Panc1 (cell line): ENCODE measurements around the gene ZNF407. TPM values are rescaled to one million over a fixed set of nuclear protein-coding genes. Genes with fewer than 3 reads are reported as not detected.

ENCODE experiments used
- ATAC-seq: fragments of 200-7000 bp; cut with Tn5 transposase; 2 replicates; pipeline ENCODE4 v1.9.1; 2020; ENCODE audit warnings: mild to moderate bottlenecking, moderate library complexity
- BruUV-seq: library from RNA; stranded (reverse); fragments of 400-500 nt; replicated peaks from 2 replicates; lab custom pipeline; 2021; lab: Mats Ljungman, UMichigan
- CTCF ChIA-PET: fragments of 300-600 bp; sonication (Branson Sonifier 250); formaldehyde crosslinking; loops from one replicate; lab custom pipeline; 2022; ENCODE audit warnings: antibody characterized with exemption; lab: Charles Lee
- POLR2A ChIA-PET: fragments of 300-600 bp; sonication (Branson Sonifier 250); formaldehyde crosslinking; loops from one replicate; lab custom pipeline; 2022; ENCODE audit warnings: antibody characterized with exemption; lab: Charles Lee
- DNase-seq: peaks from one replicate; pipeline ENCODE4 v3.0.0-alpha.2; 2010; ENCODE audit warnings: low read depth, low spot score
- H3K27ac ChIP-seq: 2 replicates; pipeline ENCODE4 v1.5.1; 2011; ENCODE audit warnings: mild to moderate bottlenecking, low read length, inconsistent platforms
- H3K27me3 ChIP-seq: fragments of 200-500 bp; sonication (Bioruptor generic); 2 replicates; pipeline ENCODE4 v1.6.0; 2014; ENCODE audit warnings: low read length, inconsistent platforms; ENCODE audit not compliant: control insufficient read depth, insufficient read depth
- H3K36me3 ChIP-seq: fragments of 200-500 bp; sonication (Bioruptor generic); 2 replicates; pipeline ENCODE4 v1.5.1; 2014; ENCODE audit warnings: inconsistent platforms, mild to moderate bottlenecking, low read length, moderate library complexity; ENCODE audit not compliant: control insufficient read depth, insufficient read depth
- H3K4me1 ChIP-seq: 2 replicates; pipeline ENCODE4 v1.5.1; 2011; ENCODE audit warnings: inconsistent platforms, mild to moderate bottlenecking, low read length, moderate library complexity; ENCODE audit not compliant: control insufficient read depth, insufficient read depth
- H3K4me3 ChIP-seq, 2 experiments: 2 replicates each; pipeline ENCODE4 v1.5.1; 2011 to 2012; ENCODE audit warnings: low read depth in 2 of 2, low read length in 2 of 2, mild to moderate bottlenecking in 2 of 2, inconsistent platforms in 1 of 2, moderate library complexity in 1 of 2
- H3K9me3 ChIP-seq: fragments of 200-500 bp; sonication (Bioruptor generic); 2 replicates; pipeline ENCODE4 v1.5.1; 2014; ENCODE audit warnings: low read depth, mild to moderate bottlenecking, inconsistent platforms, low read length, moderate library complexity; ENCODE audit not compliant: control insufficient read depth, insufficient read depth
- CTCF ChIP-seq: fragments of 450-650 bp; IDR thresholded peaks from 2 replicates; pipeline ENCODE4 v1.5.1; 2017; ENCODE audit warnings: mild to moderate bottlenecking
- POLR2AphosphoS5 ChIP-seq: IDR thresholded peaks from 2 replicates; pipeline ENCODE4 v1.6.1; 2012; ENCODE audit warnings: mild to moderate bottlenecking, low read depth, low read length, moderate library complexity
- REST ChIP-seq, 2 experiments: IDR thresholded peaks; 2 replicates each; pipeline ENCODE4 v1.6.1; 2011 to 2012; ENCODE audit warnings: low read depth in 2 of 2, control low read depth in 1 of 2, low read length in 1 of 2, mild to moderate bottlenecking in 1 of 2, moderate library complexity in 1 of 2; ENCODE audit not compliant: insufficient read depth in 1 of 2
- SIN3A ChIP-seq: IDR thresholded peaks from 2 replicates; pipeline ENCODE4 v1.6.1; 2012; ENCODE audit warnings: low read depth, mild to moderate bottlenecking, low read length, moderate library complexity, borderline replicate concordance; ENCODE audit not compliant: insufficient read depth
- TCF7L2 ChIP-seq: IDR thresholded peaks from 2 replicates; pipeline ENCODE4 v1.6.1; 2011; ENCODE audit warnings: mild to moderate bottlenecking, low read depth, low read length, inconsistent platforms
- in situ Hi-C: cut with HindIII; loops from 2 replicates; pipeline ENCODE4 v1.10.0; 2016; ENCODE audit warnings: low sequenced_read_pairs, low pct_unique_long_range_greater_than_20kb
- intact Hi-C: fragments of 100-400 bp; cut with micrococcal nuclease; formaldehyde crosslinking; loops from one replicate; pipeline ENCODE4 v1.10.0; 2022; ENCODE audit not compliant: unreplicated experiment
- total RNA-seq: library from RNA; stranded (reverse); gene quantifications from one replicate; pipeline ENCODE4 v1.2.1, GENCODE V29; 2021; ENCODE audit not compliant: unreplicated experiment

ZNF407 gene
- total RNA-seq, 1 experiment from 2014 or later: 16.8 TPM

GRCh38 chr18:74856434-74856833, 258.8 kb downstream of the ZNF407 start:
- no peak for DNase-seq
- ChIA-PET POLR2A (interaction anchor here (0.5 kb wide), 1 partner anchor 16 kb away, joined by 3 read pairs; no protein-coding TSS in a partner anchor), CTCF (no interaction called here)
- intact Hi-C loops (no loop called here), in situ Hi-C loops (no loop called here)
- Histone ChIP-seq H3K27me3 (no peaks in the 10 kb centered on the region), H3K9me3 (no peaks in the 10 kb centered on the region), H3K36me3 (no peaks in the 10 kb centered on the region), H3K4me3 (no peak overlapping the region), H3K4me1 (no peaks in the 10 kb centered on the region), H3K27ac (no peak overlapping the region)
- TF ChIP-seq SIN3A: no peak
- TF ChIP-seq REST (IDR thresholded peaks at IDR 0.05; ENCODE audit: insufficient read depth in 1 of 2, low read depth in 2 of 2, low read length in 1 of 2): no peak
- TF ChIP-seq POLR2AphosphoS5: no peak
- no peak for TF ChIP-seq CTCF
- no peak for TF ChIP-seq TCF7L2
- BruUV-seq: no TSS peak
- no peak for ATAC-seq

- in situ Hi-C loops (no loop called here), intact Hi-C loops (no loop called here)
- ChIA-PET CTCF (no interaction called here), POLR2A (interaction anchor here (0.5 kb wide), 1 partner anchor 16 kb away, joined by 3 read pairs; no protein-coding TSS in a partner anchor)
- no peaks in the 10 kb centered on the region for H3K36me3 ChIP-seq
- H3K4me1 ChIP-seq: no peaks in the 10 kb centered on the region
- DNase-seq (no peak), ATAC-seq (no peak)
- H3K4me3 ChIP-seq: no peak overlapping the region
- H3K27ac ChIP-seq: no peak overlapping the region
- TF ChIP-seq POLR2AphosphoS5 (no peak), TCF7L2 (no peak), CTCF (no peak), REST (IDR thresholded peaks at IDR 0.05; ENCODE audit: insufficient read depth in 1 of 2, low read depth in 2 of 2, low read length in 1 of 2) (no peak), SIN3A (no peak)
- no TSS peak for BruUV-seq
- no peaks in the 10 kb centered on the region for H3K9me3 ChIP-seq
- H3K27me3 ChIP-seq: no peaks in the 10 kb centered on the region
Measured at GRCh38 chr18:74856928-74857327, 259.3 kb downstream of the ZNF407 start.
